Measurements from ENCODE around the gene CETN2.
"Not testable (repeated sequence)": the region's sequence is repeated elsewhere in the genome, so short reads cannot be mapped to it uniquely, and the experiment has no call there.

The CETN2 gene

DNA sequence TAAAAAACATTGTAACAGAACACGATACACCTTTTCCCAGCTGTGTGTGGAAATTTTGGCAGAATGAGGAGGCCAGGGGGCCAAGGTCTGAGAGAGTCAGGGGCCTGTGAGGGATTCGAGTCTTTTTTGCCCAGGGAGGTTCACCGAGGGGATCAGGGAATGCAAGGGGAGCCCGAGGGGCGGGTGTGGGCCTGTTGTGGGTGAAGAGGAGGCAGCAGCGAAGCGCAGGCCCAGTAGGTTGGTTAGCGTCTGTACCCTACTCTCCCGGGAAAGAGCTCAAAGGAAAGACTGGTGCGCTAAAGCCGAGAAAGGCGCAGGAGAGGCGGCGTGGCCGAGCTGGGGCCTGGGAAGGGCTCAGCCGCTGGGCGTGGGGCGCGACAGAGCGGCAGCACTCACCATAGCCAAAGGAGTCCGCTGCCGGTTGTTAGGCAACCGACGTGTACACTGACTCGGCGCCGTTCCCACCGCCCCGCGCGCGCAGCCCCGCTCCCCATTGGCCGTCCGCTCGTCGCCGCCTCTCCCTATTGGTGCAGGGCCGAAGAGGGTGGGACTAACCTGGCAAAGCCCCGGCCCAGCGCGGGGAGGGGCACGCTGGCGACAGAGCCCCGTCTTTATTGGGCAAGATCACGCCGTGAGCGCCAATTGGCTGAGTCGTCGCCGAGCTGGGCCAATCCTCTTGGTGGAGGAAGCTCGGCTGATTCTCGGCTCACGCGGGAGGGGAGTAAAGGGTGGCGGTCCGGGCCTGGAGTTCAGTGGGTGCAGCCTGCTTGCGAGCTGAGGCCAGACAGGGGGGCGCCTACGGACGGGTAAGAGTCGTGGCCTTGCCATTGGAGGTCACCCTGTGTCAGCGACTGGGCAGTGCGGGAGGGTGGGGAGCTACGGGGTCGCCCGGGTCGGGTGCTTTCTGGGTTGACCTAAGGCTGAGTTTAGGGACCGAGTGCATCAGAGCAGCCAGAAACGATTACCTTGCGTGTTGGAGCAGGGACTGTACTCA, at the start of gene CETN2, which contains the start of gene NSDHL:
Gene CETN2 (minus strand): TSS at position 446 of the 994 bp plus-strand sequence. CDS start 47 bp downstream, at position 399.
Gene NSDHL (plus strand): TSS at position 752 of the 994 bp plus-strand sequence. CDS start 15,262 bp downstream, outside the sequence.
- peak; percentile 96 to 97 for DNase-seq

GRCh38 chrX:152878976-152879755, 48.6 kb upstream of the CETN2 start:
- no peak for DNase-seq

- no peak for DNase-seq
Measured at GRCh38 chrX:152876931-152877840, 46.6 kb upstream of the CETN2 start.

DNA sequence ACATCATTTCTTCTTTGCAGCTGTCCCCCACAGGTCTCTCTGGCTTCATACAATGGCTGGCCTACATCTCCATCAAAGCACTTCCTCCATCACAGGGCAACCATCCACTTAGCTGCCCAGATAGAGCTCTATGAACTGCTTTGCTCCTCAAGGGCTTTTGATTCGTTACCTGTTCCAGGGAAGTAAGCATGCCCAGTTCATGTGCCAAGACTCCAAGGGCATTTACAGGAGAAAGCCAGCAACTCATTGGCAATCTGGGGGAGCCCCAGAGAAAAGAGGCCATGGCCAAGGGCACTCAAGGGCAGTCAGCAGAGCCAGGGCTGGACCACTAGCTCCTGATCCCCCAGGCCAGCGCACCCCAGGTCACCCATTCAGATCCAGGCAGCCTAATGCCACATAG, 42.8 kb upstream of the CETN2 start:
- DNase-seq, result no peak

DNA sequence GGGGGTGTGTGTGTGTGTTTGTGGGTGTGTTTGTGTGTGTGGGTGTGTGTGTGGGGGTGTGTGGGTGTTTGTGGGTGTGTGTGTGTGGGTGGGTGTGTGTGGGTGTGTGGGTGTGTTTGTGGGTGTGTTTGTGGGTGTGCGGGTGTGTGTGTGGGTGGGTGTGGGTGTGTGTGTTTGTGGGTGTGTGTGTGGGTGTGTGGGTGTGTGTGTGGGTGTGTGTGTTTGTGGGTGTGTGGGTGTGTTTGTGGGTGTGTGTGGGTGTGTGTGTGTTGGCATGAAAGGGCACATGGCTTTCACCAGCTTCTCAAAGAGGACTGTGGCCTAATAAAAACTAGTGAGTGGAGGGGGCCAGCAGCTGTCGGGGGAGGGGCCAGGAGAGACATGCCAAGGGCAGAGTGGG, 42.0 kb upstream of the CETN2 start:
- no peak for DNase-seq

- no peak for DNase-seq
Measured at GRCh38 chrX:152871260-152871659, 40.7 kb upstream of the CETN2 start.

- DNase-seq, result no peak
Measured at GRCh38 chrX:152869972-152870371, 39.4 kb upstream of the CETN2 start.

DNA sequence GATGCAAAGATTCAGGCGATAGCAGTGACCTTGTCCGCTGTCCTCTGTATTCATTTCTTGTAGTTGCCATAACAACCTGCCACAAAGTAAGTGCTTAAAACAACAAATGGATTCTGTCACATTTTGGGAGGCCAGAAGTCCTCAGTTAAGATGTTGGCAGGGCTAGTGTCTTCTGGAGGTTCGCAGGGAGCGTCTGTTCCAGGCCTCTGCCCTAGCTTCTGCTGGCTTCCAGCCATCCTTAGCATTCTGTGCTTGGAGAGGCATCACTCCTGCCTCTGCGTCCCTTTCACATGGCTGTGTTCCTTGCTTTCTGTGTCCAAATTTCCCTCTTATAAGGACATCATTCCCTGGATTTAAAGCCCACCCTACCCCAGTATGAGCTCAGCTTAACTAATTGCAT, 35.8 kb upstream of the CETN2 start:
- DNase-seq, result no peak

DNA sequence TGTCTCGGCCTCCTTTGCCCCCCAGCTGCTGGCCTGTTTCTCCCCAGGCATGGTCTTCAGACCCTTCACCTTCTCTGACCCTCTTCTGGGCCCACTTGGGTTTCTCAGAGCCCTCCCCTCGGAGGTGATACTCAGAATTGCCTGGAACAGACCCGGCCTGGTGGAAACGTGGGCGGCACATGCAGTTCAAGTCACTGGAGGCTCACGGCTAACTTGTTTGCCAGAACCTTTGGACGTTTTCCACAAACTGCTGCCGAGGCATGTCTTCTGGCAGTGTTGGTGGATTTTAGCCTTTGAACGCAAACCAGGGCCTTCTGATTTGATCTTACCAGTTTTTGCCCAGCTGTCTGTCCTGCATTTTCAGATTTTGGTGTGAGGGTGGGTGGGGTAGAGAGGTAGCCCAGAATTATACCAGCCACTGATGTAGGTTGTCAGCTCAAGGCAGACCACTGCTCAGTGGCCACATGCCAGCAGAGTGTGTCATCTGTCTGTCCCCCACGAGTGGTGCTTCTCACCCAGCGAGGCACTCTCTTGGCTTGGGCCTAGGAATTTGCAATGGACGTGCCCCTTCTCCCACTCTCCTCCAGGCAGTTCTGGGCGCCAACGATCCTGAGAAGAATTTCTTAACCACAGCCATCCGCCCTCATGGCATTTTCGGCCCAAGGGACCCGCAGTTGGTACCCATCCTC, 34.8 kb upstream of the CETN2 start:
- no peak for DNase-seq

DNA sequence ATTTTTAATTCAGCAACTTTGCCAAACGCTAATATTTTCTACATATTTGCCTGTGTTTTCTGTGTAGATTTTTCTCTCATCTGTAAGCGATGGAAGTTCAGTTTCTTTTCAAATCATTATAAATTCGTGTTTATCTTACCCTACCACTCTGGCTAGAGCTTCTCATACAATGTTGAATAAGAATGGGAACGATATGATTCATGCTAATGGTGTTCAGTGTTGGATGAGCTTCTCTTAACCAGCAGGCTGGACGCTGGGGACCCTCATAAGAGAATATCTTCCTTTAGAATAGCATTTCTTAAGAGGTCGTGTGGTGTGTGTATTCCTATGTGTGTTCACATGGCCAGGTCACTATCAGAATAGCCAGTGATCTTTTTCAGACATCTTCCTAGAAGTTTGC, 31.3 kb upstream of the CETN2 start:
- DNase-seq, result no peak

DNA sequence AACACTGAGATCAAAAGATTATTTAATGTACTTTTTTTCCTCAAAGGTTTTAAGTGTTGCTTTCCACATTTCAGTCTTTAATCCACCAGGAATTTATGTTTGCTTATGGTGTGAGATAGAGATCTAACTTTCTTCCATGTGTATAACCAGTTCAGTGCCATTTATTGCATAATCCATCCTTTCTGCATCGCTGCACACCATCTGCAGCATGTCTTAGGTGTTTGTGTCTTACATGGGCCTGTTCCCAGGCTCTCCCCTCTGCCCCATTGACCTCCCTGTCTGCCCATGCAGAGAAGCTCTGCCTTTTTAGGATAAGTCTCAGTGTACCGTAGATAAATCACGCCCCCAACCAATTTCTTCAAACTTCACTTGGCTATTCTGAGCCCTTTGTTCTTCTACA, 30.6 kb upstream of the CETN2 start:
- no peak for DNase-seq

GRCh38 chrX:152853986-152854385, 23.4 kb upstream of the CETN2 start:
- DNase-seq, result no peak

DNA sequence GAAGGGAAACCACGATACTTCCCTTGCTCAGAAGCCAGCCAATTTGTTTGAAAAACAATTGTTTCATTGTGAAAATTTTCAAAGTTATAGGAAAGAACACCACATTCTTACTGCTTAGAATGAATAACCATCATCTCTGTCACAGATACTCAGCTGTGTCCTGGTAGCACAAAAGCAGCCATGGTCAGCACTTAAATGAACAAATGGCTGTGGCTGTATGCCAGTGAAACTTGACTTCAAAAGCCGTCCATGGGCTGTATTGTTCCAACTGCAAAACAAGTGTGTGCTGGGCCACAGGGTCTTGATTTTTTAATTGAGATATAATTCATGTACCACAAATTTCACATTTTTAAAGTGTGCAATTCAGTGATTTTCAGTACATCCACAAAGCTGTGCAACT, 19.9 kb upstream of the CETN2 start:
- no peak for DNase-seq

DNA sequence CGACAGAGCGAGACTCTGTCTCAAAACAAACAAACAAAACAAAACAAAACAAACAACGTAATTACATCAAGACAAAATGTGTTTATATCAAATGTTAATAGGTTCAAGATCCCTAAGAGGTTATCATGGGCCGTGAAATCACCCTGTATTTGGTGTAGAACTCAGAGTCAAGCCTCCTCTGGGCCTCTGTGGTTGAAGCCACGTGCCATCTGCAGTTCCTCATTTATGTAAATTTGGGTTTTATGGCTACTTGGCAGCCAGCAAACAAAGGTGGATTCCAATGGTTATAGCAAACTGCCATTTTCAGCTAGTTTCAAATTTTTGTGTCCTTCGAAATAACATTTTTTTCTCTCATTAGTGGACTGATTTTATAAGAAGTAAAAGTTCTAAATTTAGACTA, 16.7 kb upstream of the CETN2 start:
- DNase-seq, result no peak

DNA sequence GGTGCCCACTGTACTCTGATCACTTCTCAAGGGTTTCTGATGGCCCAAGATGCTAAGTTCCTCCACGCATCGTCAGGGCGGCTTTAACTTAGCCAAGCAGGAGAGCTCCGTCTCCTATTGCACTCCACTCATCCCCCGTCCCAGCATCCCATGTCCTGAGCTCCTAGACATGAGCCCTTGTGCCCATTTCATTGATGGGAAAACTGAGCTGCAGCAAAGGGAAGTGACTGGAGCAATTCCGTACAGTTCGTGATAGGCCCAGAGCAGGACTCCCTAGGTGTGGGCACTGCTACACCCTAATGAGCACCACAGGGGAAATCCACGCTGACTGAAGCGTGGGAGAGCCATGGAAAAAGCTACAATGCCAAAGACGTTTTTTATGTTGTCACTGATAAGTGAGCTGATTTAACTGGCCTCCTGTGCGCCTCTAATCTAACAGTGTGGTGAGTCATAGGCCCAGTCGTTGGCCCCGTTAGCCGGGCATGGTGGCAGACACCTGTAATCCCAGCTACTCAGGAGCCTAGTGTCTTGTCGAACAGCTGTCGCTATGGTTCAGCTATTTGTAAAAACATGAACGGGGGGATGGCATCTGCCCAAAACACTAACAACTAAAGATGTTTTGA, 15.2 kb upstream of the CETN2 start:
- no peak for DNase-seq

- no peak for DNase-seq
Measured at GRCh38 chrX:152844256-152844655, 13.7 kb upstream of the CETN2 start.

- no peak for DNase-seq
Measured at GRCh38 chrX:152843852-152844251, 13.3 kb upstream of the CETN2 start.

DNA sequence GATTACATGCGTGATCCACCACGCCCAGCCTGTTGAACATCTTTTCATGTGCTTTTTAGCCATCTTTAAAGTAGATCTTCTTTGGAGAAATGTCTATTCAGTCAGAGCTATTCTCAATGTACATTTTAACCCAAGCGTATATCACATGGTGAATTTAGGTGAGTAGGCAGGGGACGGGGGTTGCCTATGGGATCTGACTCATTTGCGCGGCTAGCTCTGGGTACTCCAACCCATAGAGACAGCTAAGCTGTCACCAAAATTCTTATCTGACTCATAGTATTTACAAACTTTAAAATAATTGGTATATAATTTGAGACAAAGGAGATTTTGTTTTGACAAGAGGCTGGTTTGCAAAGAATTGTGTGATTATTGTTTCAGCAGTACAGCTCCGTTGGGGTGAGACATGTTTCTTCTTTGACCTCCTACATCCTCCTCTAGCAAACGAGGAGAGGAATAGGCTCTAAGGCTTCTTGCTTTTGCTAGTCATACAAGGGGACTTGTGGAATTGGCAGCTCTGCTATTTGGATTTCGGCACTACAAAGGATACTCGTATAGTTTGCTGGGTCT, 12.3 kb upstream of the CETN2 start:
- DNase-seq, result no peak

DNA sequence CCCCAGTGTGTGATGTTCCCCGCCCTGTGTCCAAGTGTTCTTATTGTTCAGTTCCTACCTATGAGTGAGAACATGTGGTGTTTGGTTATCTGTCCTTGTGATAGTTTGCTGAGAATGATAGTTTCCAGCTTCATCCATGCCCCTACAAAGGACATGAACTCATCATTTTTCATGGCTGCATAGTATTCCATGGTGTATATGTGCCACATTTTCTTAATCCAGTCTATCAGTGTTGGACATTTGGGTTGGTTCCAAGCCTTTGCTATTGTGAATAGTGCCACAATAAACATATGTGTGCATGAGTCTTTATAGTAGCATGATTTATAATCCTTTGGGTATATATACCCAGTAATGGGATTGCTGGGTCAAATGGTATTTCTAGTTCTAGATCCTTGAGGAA, 4.9 kb upstream of the CETN2 start:
- not testable (repeated sequence) for DNase-seq

DNA sequence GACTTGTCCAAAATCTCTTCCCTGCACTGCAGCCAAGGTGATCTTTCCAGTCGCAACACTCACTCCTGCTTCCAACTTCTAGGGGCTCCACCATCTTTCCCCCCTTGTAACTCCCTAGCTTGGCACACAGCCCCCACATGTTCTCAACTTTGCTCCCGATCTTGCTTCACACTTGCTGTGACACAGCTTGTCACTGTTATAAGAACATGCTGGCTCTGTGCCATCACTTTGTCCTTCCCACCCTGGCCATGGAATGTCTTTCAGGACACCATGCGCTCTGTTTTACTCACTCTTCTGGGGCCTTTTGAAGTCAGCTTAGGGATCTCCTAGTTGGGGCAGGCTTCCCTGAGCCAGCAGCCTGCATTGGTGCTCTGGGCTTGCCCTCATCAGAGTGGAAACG, 2.8 kb upstream of the CETN2 start:
- no peak for DNase-seq

DNA sequence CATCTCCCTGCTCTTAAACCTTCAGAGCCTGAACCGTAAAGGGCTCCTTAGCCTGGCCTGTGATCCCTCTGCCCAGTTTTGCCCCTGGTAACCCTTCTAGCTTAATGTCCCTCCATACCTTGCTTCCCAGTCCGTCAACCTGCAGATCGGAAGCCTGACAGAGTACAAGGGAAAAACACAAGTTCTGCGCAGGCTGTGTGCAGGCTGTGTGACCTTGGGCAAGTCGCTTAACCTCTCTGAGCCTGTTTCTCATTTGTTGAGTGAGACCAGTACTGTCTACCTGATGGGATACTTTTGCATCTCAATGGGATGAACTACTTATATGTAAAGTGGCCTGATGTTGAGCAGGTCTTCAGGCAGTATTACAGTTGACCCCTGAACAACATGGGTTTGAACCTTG, 2.0 kb upstream of the CETN2 start:
- DNase-seq, result no peak

Measured in NCI-H2081 (cell line).